Smooth muscle cell (in vitro differentiated cells): ENCODE data around the gene RMND1. TPM values are rescaled to one million over a fixed set of nuclear protein-coding genes. Genes with fewer than 3 reads are reported as not detected.

Source experiments
- DNase-seq: peaks from one replicate; lab custom pipeline; 2025; ENCODE audit not compliant: unreplicated experiment; lab: John Stamatoyannopoulos, UW
- H2AFZ ChIP-seq: fragments of 200-600 bp; sonication (generic); 2 replicates; pipeline ENCODE4 v1.6.0; 2016; ENCODE audit warnings: antibody characterized with exemption, low read depth, mild to moderate bottlenecking
- H3F3A ChIP-seq: fragments of 200-600 bp; sonication (generic); 2 replicates; pipeline ENCODE4 v1.6.0; 2017; ENCODE audit warnings: antibody characterized with exemption, low read depth
- H3K27ac ChIP-seq: fragments of 200-600 bp; sonication (generic); 2 replicates; pipeline ENCODE4 v1.5.1; 2016; ENCODE audit warnings: low read depth, mild to moderate bottlenecking
- H3K27me3 ChIP-seq: fragments of 200-600 bp; sonication (generic); 2 replicates; pipeline ENCODE4 v1.6.1; 2016; ENCODE audit warnings: low read depth, mild to moderate bottlenecking
- H3K36me3 ChIP-seq: fragments of 200-600 bp; sonication (generic); 2 replicates; pipeline ENCODE4 v1.5.1; 2016; ENCODE audit warnings: low read depth
- H3K4me1 ChIP-seq: fragments of 200-600 bp; sonication (generic); 2 replicates; pipeline ENCODE4 v1.5.1; 2016; ENCODE audit warnings: low read depth
- H3K4me2 ChIP-seq: fragments of 200-600 bp; sonication (generic); 2 replicates; pipeline ENCODE4 v1.6.0; 2016; ENCODE audit warnings: mild to moderate bottlenecking
- H3K4me3 ChIP-seq: fragments of 200-600 bp; sonication (generic); 2 replicates; pipeline ENCODE4 v1.5.1; 2016; ENCODE audit warnings: mild to moderate bottlenecking
- H3K79me2 ChIP-seq: fragments of 200-600 bp; sonication (generic); 2 replicates; pipeline ENCODE4 v1.6.0; 2016; ENCODE audit warnings: low read depth, mild to moderate bottlenecking
- H3K9ac ChIP-seq: fragments of 200-600 bp; sonication (generic); 2 replicates; pipeline ENCODE4 v1.6.0; 2016; ENCODE audit warnings: low read depth
- H3K9me3 ChIP-seq: fragments of 200-600 bp; sonication (generic); replicated peaks from 2 replicates; pipeline ENCODE4 v1.5.1; 2016; ENCODE audit warnings: low read depth
- H4K20me1 ChIP-seq: fragments of 200-600 bp; sonication (generic); 2 replicates; pipeline ENCODE4 v1.6.0; 2016; ENCODE audit warnings: low read depth
- CTCF ChIP-seq: fragments of 200-600 bp; sonication (generic); IDR thresholded peaks from 2 replicates; pipeline ENCODE4 v1.5.1; 2017; ENCODE audit warnings: borderline replicate concordance, mild to moderate bottlenecking, antibody characterized with exemption; ENCODE audit not compliant: insufficient read depth, poor library complexity, severe bottlenecking
- WGBS: methylation state at CpG from one replicate; pipeline ENCODE4 v1.1.7; 2016; ENCODE audit warnings: low lambda C conversion rate; 5-methylcytosine and 5-hydroxymethylcytosine counted together
- polyA plus RNA-seq: library from polyadenylated mRNA; unstranded; fragments of >200 nt; fragmentation: Nextera tagmentation; extraction: Ambion mirVana; gene quantifications from 2 replicates; pipeline ENCODE4 v1.2.1, GENCODE V29; 2016
- total RNA-seq: library from RNA; depleted of rRNA; stranded (reverse); fragments of >200 nt; gene quantifications from 2 replicates; pipeline ENCODE4 v1.2.3, GENCODE V29; 2014

RMND1 gene
- total and polyA plus RNA-seq, 2 experiments from 2014 or later = 13.0 to 27.9 TPM

GRCh38 chr6:151408858-151409257 lies 43.1 kb downstream of the RMND1 start:
- TF ChIP-seq CTCF = no peak
- DNase-seq = no peak
- Histone ChIP-seq H3K79me2 (no peaks in the 10 kb centered on the region), H3K9me3 (no peaks in the 10 kb centered on the region), H3K9ac (no peak overlapping the region), H3K27me3 (no peaks in the 10 kb centered on the region), H3K36me3 (no peaks in the 10 kb centered on the region), H3K4me3 (no peak overlapping the region), H3K27ac (peak overlapping the region; percentile 6), H4K20me1 (peaks cover 45% of the 10 kb centered on the region), H3K4me2 (no peak overlapping the region), H2AFZ (no peak overlapping the region), H3K4me1 (no peaks in the 10 kb centered on the region), H3F3A (peaks cover 18% of the 10 kb centered on the region)
- 96% methylated on average over 2 of the region's 2 CpGs for WGBS

- Histone ChIP-seq H3K36me3 (no peaks in the 10 kb centered on the region), H3K9ac (no peak overlapping the region), H3K4me2 (no peak overlapping the region), H3K79me2 (peaks cover 48% of the 10 kb centered on the region), H3K27me3 (no peaks in the 10 kb centered on the region), H3K4me3 (no peak overlapping the region), H3K9me3 (no peaks in the 10 kb centered on the region), H3K4me1 (peaks cover 5% of the 10 kb centered on the region), H3K27ac (no peak overlapping the region), H3F3A (peaks cover 20% of the 10 kb centered on the region), H2AFZ (no peak overlapping the region), H4K20me1 (peaks cover 93% of the 10 kb centered on the region)
- no peak for DNase-seq
- TF ChIP-seq CTCF = no peak
- WGBS = 99% methylated on average over 3 of the region's 4 CpGs
Measured at GRCh38 chr6:151403919-151404308, 48.0 kb downstream of the RMND1 start.

GRCh38 chr6:151402228-151402627 lies 49.7 kb downstream of the RMND1 start:
- H4K20me1 ChIP-seq = peaks cover 99% of the 10 kb centered on the region

More at GRCh38 chr6:151402228-151402627, 49.7 kb downstream of the RMND1 start:
- no peak overlapping the region for H2AFZ ChIP-seq
- TF ChIP-seq CTCF = no peak
- no peak overlapping the region for H3K4me3 ChIP-seq
- no peak overlapping the region for H3K4me2 ChIP-seq
- H3K9me3 ChIP-seq = no peaks in the 10 kb centered on the region
- peaks cover 6% of the 10 kb centered on the region for H3K4me1 ChIP-seq
- H3K27me3 ChIP-seq = no peaks in the 10 kb centered on the region
- no peak for DNase-seq
- H3K36me3 ChIP-seq = no peaks in the 10 kb centered on the region
- H3K79me2 ChIP-seq = peaks cover 65% of the 10 kb centered on the region
- no peak overlapping the region for H3K9ac ChIP-seq
- peaks cover 20% of the 10 kb centered on the region for H3F3A ChIP-seq
- WGBS = 100% methylated on average over 1 of the region's 1 CpG
- H3K27ac ChIP-seq = no peak overlapping the region
